HepG2 (cell line): Measurements from ENCODE around the gene CLIC1. TPM values are rescaled to one million over a fixed set of nuclear protein-coding genes. Genes with fewer than 3 reads are reported as not detected.

Source experiments
- ARNTL ChIP-seq: sonication (generic); formaldehyde crosslinking; IDR thresholded peaks from 2 replicates; pipeline ENCODE4 v1.4.0; 2020; ENCODE audit warnings: mild to moderate bottlenecking, missing genetic modification reagents
- HES4 ChIP-seq: sonication (generic); formaldehyde crosslinking; IDR thresholded peaks from 2 replicates; pipeline ENCODE4 v1.9.0; 2021; ENCODE audit warnings: mild to moderate bottlenecking, missing genetic modification reagents, borderline replicate concordance
- MEF2D ChIP-seq: sonication (generic); formaldehyde crosslinking; IDR thresholded peaks from 2 replicates; pipeline ENCODE4 v1.5.1; 2020; ENCODE audit warnings: mild to moderate bottlenecking, missing genetic modification reagents
- PRMT3 ChIP-seq: sonication (generic); formaldehyde crosslinking; IDR thresholded peaks from 2 replicates; pipeline ENCODE4 v1.8.1; 2022; ENCODE audit warnings: low read depth, mild to moderate bottlenecking, moderate library complexity, missing genetic modification reagents, borderline replicate concordance
- RARA ChIP-seq: IDR thresholded peaks from 2 replicates; pipeline ENCODE4 v1.6.1; 2016; ENCODE audit warnings: missing genetic modification reagents, missing compliant biosample characterization
- REPIN1 ChIP-seq: sonication (generic); formaldehyde crosslinking; IDR thresholded peaks from 2 replicates; pipeline ENCODE4 v1.8.0; 2022; ENCODE audit warnings: missing genetic modification reagents, low read depth, mild to moderate bottlenecking, borderline replicate concordance
- RFXANK ChIP-seq: IDR thresholded peaks from 2 replicates; pipeline ENCODE4 v1.6.1; 2016
- TP53 ChIP-seq: sonication (generic); formaldehyde crosslinking; conservative IDR thresholded peaks from 2 replicates; pipeline ENCODE4 v1.4.0; 2020; ENCODE audit warnings: missing genetic modification reagents
- ZBTB3 ChIP-seq: sonication (generic); formaldehyde crosslinking; IDR thresholded peaks from 2 replicates; pipeline ENCODE4 v1.4.0; 2020; ENCODE audit warnings: low read depth, mild to moderate bottlenecking, moderate library complexity, missing genetic modification reagents, borderline replicate concordance
- ZNF768 ChIP-seq: sonication (generic); formaldehyde crosslinking; IDR thresholded peaks from 2 replicates; pipeline ENCODE4 v1.4.0; 2020; ENCODE audit warnings: missing genetic modification reagents
- ZNF891 ChIP-seq: sonication (generic); formaldehyde crosslinking; IDR thresholded peaks from 2 replicates; pipeline ENCODE4 v1.5.0; 2020; ENCODE audit warnings: mild to moderate bottlenecking, missing genetic modification reagents
- polyA plus RNA-seq, 8 experiments: library from polyadenylated mRNA; depleted of rRNA in 3 of 8; stranded (reverse) in 7 of 8; unstranded in 1 of 8; fragments of >200 nt; fragmentation: Illumina TruSeq in 4 of 8; extraction: Trizol in 4 of 8; gene quantifications; 2 replicates each; pipeline versions ENCODE4 v1.2.1 to v1.2.3, GENCODE V29; 2011 to 2016; ENCODE audit warnings: low read depth in 4 of 8, missing spikeins in 1 of 8, mixed read lengths in 1 of 8; ENCODE audit not compliant: insufficient read depth in 1 of 8
- total RNA-seq, 5 experiments: library from RNA; depleted of rRNA; stranded (reverse); fragments of >200 nt; fragmentation: Illumina TruSeq; extraction: Trizol; gene quantifications; 2 replicates each; pipeline ENCODE4 v1.2.3, GENCODE V29; 2016; ENCODE audit warnings: low read depth in 1 of 5
- TF ChIP-seq, protein P1 (sequence below): sonication (generic); formaldehyde crosslinking; IDR thresholded peaks from 2 replicates; pipeline ENCODE4 v1.9.0; 2022; ENCODE audit warnings: missing genetic modification reagents, mild to moderate bottlenecking, borderline replicate concordance
- TF ChIP-seq, protein P2 (sequence below): sonication (generic); formaldehyde crosslinking; IDR thresholded peaks from 2 replicates; pipeline ENCODE4 v1.4.0; 2020; ENCODE audit warnings: missing genetic modification reagents, borderline replicate concordance
- TF ChIP-seq, protein P3 (sequence below), 2 experiments: sonication (generic) in 1 of 2; formaldehyde crosslinking in 1 of 2; IDR thresholded peaks; 2 replicates each; pipeline versions ENCODE4 v1.4.0 to v1.6.1; 2018 to 2020; ENCODE audit warnings: missing genetic modification reagents in 2 of 2, borderline replicate concordance in 1 of 2, low read depth in 1 of 2, mild to moderate bottlenecking in 1 of 2, missing biosample characterization in 1 of 2
- TF ChIP-seq, protein P4 (sequence below): sonication (generic); formaldehyde crosslinking; IDR thresholded peaks from 2 replicates; pipeline ENCODE4 v1.4.0; 2020; ENCODE audit warnings: missing genetic modification reagents
- TF ChIP-seq, protein P5 (sequence below): IDR thresholded peaks from 2 replicates; pipeline ENCODE4 v1.6.1; 2018; ENCODE audit warnings: missing genetic modification reagents, mild to moderate bottlenecking, missing compliant biosample characterization

The CLIC1 gene
- total and polyA plus RNA-seq, 2 of the 13 experiments (the other 11 are each of a cell fraction or from before 2014, with no cell fraction given): 602 to 891 TPM

DNA sequence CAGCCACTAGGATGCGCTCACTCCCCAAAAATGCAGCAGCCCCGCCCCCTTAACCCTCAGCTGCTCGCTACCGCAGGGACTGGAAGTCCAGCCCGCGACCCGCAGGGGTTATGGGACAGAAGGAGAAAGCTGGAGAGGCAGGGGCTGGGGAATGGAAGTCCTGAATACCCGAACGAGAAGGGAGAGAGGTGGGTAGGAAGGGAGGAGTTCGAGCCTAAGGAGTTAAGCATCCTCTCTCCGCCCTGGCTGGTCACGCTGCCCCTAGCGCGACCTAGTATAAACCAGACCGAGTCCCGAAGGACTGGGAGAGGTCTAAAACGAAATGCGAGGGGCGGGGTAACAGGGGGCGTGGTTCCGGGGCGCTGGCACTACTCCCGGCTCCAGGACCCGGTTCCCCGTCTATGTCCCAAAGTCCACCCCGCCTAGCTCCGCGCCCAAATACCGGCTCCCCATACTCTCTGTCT is 6.8 kb downstream of the CLIC1 start (continued):
- TF ChIP-seq HES4 (CRISPR knock-in tag): 0 out of 2 replicates have a peak, but pooled peaks have one; percentile 32
- TF ChIP-seq, protein P1, sequence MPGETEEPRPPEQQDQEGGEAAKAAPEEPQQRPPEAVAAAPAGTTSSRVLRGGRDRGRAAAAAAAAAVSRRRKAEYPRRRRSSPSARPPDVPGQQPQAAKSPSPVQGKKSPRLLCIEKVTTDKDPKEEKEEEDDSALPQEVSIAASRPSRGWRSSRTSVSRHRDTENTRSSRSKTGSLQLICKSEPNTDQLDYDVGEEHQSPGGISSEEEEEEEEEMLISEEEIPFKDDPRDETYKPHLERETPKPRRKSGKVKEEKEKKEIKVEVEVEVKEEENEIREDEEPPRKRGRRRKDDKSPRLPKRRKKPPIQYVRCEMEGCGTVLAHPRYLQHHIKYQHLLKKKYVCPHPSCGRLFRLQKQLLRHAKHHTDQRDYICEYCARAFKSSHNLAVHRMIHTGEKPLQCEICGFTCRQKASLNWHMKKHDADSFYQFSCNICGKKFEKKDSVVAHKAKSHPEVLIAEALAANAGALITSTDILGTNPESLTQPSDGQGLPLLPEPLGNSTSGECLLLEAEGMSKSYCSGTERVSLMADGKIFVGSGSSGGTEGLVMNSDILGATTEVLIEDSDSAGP (CRISPR knock-in tag): peak; percentile 87
- TF ChIP-seq ZNF768 (CRISPR knock-in tag): peak; percentile 22; the same call in 1 of the 2 replicates
- TF ChIP-seq, protein P2, sequence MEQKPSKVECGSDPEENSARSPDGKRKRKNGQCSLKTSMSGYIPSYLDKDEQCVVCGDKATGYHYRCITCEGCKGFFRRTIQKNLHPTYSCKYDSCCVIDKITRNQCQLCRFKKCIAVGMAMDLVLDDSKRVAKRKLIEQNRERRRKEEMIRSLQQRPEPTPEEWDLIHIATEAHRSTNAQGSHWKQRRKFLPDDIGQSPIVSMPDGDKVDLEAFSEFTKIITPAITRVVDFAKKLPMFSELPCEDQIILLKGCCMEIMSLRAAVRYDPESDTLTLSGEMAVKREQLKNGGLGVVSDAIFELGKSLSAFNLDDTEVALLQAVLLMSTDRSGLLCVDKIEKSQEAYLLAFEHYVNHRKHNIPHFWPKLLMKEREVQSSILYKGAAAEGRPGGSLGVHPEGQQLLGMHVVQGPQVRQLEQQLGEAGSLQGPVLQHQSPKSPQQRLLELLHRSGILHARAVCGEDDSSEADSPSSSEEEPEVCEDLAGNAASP (CRISPR knock-in tag): peak; percentile 57; the same call in 1 of the 2 replicates
- TF ChIP-seq ZBTB3 (CRISPR knock-in tag): no peak; the same call in 1 of the 2 replicates
- TF ChIP-seq ARNTL (CRISPR knock-in tag): peak; percentile 58; the same call in 1 of the 2 replicates
- TF ChIP-seq PRMT3 (CRISPR knock-in tag): no peak
- TF ChIP-seq, protein P3, sequence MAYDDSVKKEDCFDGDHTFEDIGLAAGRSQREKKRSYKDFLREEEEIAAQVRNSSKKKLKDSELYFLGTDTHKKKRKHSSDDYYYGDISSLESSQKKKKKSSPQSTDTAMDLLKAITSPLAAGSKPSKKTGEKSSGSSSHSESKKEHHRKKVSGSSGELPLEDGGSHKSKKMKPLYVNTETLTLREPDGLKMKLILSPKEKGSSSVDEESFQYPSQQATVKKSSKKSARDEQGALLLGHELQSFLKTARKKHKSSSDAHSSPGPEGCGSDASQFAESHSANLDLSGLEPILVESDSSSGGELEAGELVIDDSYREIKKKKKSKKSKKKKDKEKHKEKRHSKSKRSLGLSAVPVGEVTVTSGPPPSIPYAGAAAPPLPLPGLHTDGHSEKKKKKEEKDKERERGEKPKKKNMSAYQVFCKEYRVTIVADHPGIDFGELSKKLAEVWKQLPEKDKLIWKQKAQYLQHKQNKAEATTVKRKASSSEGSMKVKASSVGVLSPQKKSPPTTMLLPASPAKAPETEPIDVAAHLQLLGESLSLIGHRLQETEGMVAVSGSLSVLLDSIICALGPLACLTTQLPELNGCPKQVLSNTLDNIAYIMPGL (CRISPR knock-in tag; IDR thresholded peaks at IDR 0.05; ENCODE audit: borderline replicate concordance in 1 of 2, low read depth in 1 of 2): peak; percentile 89 to 97
- TF ChIP-seq TP53 (CRISPR knock-in tag): peak; percentile 78; the same call in 1 of the 2 replicates
- TF ChIP-seq, protein P4, sequence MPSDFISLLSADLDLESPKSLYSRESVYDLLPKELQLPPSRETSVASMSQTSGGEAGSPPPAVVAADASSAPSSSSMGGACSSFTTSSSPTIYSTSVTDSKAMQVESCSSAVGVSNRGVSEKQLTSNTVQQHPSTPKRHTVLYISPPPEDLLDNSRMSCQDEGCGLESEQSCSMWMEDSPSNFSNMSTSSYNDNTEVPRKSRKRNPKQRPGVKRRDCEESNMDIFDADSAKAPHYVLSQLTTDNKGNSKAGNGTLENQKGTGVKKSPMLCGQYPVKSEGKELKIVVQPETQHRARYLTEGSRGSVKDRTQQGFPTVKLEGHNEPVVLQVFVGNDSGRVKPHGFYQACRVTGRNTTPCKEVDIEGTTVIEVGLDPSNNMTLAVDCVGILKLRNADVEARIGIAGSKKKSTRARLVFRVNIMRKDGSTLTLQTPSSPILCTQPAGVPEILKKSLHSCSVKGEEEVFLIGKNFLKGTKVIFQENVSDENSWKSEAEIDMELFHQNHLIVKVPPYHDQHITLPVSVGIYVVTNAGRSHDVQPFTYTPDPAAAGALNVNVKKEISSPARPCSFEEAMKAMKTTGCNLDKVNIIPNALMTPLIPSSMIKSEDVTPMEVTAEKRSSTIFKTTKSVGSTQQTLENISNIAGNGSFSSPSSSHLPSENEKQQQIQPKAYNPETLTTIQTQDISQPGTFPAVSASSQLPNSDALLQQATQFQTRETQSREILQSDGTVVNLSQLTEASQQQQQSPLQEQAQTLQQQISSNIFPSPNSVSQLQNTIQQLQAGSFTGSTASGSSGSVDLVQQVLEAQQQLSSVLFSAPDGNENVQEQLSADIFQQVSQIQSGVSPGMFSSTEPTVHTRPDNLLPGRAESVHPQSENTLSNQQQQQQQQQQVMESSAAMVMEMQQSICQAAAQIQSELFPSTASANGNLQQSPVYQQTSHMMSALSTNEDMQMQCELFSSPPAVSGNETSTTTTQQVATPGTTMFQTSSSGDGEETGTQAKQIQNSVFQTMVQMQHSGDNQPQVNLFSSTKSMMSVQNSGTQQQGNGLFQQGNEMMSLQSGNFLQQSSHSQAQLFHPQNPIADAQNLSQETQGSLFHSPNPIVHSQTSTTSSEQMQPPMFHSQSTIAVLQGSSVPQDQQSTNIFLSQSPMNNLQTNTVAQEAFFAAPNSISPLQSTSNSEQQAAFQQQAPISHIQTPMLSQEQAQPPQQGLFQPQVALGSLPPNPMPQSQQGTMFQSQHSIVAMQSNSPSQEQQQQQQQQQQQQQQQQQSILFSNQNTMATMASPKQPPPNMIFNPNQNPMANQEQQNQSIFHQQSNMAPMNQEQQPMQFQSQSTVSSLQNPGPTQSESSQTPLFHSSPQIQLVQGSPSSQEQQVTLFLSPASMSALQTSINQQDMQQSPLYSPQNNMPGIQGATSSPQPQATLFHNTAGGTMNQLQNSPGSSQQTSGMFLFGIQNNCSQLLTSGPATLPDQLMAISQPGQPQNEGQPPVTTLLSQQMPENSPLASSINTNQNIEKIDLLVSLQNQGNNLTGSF (CRISPR knock-in tag): peak; percentile 14; the same call in 1 of the 2 replicates
- TF ChIP-seq MEF2D (CRISPR knock-in tag): 0 out of 2 replicates have a peak, but pooled peaks have one; percentile 11
- TF ChIP-seq, protein P5, sequence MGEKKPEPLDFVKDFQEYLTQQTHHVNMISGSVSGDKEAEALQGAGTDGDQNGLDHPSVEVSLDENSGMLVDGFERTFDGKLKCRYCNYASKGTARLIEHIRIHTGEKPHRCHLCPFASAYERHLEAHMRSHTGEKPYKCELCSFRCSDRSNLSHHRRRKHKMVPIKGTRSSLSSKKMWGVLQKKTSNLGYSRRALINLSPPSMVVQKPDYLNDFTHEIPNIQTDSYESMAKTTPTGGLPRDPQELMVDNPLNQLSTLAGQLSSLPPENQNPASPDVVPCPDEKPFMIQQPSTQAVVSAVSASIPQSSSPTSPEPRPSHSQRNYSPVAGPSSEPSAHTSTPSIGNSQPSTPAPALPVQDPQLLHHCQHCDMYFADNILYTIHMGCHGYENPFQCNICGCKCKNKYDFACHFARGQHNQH (CRISPR knock-in tag): peak; percentile 55
- peak; percentile 60; the same call in 1 of the 2 replicates for TF ChIP-seq REPIN1 (CRISPR knock-in tag)
- peak; percentile 28; the same call in 1 of the 2 replicates for TF ChIP-seq ZNF891 (CRISPR knock-in tag)
- TF ChIP-seq RARA: peak; percentile 7; the same call in 1 of the 2 replicates
- TF ChIP-seq RFXANK (CRISPR knock-in tag): peak; percentile 34; the same call in 1 of the 2 replicates
